NCI-H526 (cell line): ENCODE data around the gene M1AP.

Experiments used
- DNase-seq, 2 experiments: peaks; one replicate each; lab custom pipeline; 2025; lab: John Stamatoyannopoulos, UW

Gene M1AP

DNA sequence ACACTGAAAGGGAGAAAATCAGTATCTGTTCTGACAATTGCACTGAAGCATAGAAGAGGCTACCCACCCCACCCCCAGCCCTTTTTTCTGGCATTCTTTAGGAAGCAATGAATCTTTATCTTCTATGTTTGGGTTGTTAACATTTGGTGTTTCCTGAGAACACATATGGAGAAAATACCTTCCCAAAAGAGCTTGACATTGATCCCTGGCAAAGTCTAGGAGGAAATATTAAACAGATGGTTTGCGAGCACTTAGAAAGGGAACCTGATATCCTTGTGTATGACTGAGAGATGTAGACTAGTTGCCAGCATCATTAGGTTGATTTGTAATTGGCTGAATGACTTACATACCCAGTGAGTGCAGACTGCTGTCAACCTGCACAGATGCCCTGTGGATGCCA, 50.7 kb downstream of the M1AP start:
- no peak for DNase-seq

DNA sequence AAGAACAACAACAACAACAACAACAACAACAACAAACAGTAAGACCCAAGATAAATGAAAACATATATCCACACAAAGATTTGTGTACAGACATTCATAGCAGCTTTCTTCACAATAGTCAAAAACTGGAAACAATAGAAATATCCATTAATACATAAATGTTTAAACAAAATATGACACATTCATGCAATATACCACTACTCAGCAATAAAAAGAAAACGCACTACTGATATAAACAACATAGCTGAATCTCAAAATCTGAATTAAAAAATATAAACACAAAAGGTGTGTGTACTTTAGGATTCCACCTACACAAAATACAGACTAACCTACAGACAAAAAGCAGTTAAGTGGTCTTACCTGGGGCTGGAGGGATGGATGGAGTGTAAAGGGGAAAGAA, 51.5 kb downstream of the M1AP start:
- no peak for DNase-seq

DNA sequence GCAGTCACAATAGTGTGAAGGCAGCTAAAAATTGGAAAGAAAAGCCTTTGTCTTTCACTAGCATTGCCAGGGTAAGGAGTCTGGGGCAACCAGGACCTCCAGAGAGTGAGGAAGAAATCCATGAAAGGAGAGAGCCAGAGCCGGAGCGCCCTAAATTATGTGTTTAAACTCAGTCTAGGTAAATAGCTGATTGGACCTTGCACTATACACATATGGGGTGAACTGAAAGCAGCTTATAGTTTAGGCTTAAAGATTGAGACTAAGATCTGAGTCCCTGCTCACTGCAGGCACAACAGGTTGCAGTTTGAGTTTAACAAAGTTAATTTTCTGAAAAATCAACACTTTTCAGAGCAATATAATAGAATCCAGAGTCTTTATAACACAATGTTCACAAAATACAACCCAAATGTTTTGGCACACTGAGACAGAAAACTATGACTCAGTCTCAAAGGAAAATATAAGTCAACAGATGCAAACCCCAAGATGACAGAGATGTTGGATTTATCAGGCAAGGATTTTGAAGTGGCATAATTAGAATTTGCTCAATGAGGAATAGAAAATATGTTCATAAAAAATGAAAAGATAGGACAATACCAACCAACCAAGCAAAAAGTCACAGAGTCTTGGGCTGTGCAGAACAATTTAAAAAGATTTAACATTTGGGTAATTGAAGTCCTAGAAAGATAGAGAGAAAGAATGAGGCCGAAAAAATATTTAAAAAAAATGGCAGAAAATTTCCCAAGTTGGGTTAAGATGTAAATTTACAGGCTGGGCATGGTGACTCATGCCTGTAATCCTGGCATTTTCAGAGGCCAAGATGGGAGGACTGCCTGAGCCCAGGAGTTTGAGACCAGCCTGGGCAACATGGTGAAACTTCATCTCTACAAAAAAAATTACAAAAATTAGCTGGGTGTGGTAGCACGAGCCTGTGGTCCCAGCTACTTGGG, 54.0 kb downstream of the M1AP start:
- DNase-seq = no peak

DNA sequence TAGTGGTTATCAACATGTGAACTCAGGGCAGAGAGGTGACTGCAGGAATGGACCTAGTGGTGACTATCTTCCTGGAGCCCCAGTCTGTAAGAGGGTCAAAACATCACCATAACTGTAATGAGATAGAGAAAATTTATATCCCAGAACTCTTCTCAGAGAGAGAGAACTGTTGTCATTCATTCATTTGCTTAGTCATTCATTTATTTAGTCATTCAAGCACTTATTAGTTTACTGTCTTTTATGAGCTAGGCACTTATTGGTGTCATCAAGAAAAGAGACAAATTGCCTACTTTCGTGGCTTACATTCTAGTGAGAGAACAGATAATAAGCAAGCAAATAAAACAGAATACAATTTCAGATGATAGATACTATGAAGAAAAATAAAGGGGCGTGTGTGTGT, 59.5 kb downstream of the M1AP start:
- DNase-seq = no peak

DNA sequence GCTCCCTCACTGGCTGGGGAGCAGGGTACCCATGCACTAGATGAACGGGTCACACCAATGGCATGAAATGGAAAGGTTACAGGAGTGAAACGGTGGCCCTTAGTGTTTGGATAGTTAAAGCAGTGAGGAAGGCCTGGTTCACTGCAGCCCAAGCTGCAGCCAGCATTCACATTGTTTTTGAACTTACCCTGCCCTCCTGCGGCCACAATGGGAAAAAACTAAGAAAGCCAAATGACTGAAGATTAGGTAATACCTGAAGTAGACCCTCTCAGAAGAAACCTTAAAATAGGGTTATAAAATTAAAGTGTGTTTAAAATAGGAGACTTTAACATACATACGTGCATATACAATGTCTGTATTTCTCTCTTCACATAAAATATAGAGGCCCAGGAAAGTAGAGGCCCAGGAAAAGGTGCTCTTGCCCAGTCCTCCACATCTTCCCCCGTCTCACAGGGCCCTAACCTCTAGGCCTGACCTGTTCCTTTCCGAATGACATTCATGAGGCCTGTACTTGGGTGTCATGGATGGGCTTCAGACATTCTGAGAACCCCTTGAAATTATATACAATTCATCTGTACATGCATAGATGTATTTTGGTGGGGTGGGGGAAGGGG, 60.4 kb downstream of the M1AP start:
- DNase-seq = peak; percentile 27 to 82

DNA sequence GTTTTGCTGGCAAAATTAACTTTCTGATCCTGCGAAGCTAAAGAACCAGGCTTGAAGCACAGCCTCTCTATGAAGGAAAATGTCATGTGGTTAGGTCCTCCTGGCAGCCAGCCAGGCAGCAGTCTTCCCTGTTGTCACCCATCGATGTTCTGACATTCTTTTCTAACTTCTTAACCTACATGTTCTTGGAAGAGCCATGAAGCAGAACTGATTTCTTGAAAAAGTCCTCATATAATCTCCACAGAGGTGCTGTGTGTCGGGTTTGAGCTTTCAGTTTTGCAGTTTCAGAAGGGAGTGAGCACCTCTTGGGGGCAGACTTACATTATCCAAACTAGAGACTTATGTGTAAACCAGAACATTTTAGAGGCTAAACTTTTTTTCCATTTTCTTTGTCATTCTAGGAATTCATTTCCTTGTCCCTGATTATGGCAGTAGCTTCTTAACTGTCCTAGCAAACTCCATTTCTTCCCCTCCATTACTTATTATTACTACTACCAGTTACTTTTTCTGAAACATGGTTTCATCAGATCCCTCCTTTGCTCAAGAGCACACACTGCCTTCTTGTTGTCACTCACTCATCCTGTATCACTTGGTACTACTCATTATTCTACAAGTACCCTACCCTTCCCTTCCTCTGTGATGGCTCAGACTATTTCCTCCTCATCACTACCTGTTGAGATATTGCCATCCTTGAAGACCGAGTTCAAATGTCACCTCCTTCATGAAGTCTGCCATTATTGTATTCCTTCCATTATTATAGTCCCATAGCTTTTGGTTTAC, 62.5 kb downstream of the M1AP start:
- DNase-seq = no peak

DNA sequence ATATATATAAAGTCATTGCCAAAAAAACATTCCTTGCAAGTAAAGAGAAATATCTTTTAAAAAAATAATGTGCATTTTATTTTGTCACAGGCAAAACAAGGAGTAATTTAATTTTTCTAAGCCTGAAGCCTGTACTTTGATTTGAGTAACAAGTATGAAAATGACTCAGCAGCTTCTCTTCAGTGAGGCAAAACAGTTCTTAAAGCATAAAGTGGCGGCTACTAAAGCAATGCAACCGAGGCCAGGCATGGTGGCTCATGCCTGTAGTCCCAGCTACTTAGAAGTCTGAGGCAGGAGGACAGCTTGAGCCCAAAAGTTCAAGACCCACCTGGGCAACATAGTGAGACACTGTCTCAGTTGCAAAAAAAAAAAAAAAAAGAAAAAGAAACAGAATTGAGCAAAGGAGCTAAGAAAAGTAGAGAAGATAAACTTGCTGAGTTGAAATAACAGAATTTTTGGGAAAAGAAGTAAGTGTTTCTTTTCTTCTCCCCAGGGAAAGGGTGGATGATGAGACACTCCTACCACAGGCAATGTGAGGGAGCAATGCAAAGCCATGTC, 64.0 kb downstream of the M1AP start:
- no peak for DNase-seq

DNA sequence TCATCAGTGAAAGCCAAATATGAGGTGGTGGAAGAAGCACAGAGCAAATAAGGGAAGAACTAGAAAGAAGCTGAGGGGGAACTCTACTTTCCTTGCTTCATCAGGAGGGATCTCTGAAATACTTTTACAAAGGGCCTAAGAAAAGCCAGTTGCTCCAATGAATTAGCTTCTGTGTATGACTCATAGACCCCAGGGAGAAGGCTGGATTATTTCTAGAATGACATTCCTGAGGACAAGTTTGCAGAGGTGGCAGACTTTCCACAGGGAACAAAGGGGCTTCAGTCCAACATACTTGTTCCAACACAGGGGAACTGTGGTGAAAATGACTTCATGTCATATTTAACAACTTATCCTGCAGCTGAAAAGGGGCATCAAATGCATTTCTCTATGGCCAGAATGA, 64.6 kb downstream of the M1AP start:
- DNase-seq = no peak

DNA sequence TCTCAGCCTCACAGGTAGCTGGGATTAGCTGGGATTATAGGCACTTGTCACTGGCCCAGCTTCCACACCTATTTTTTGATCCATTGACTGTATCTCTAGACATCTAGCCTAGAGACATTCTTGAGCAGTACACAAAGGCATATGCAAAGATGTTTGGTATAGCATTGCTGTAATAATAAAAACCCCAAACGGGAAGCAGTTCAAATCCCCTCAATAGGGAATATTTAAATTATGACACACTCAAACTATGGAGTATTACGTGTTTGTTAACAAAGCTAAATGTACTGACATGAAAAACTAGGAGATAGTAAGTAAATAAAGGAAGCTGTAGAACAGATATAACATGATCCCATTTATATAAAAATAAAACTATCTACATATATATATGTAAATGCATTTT, 65.9 kb downstream of the M1AP start:
- no peak for DNase-seq

DNA sequence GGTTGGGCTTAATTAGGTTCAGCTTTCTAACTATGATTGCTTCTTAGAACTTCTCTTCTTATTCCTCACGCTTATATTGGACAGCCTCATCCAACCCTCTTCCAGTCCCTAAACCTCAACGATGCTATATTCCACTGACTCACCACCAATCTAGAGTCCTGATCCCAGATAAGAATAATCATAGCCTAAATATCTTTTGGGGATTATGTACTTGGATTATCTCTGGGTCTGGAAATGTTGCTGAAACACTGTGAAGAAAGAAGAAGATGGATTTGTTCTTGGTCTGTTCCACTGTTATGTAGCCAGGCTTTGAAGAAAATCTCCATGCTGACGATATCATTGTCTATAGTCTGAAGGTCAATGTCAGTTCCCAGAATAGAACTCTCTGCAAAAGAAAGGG, 66.7 kb downstream of the M1AP start:
- DNase-seq = no peak

DNA sequence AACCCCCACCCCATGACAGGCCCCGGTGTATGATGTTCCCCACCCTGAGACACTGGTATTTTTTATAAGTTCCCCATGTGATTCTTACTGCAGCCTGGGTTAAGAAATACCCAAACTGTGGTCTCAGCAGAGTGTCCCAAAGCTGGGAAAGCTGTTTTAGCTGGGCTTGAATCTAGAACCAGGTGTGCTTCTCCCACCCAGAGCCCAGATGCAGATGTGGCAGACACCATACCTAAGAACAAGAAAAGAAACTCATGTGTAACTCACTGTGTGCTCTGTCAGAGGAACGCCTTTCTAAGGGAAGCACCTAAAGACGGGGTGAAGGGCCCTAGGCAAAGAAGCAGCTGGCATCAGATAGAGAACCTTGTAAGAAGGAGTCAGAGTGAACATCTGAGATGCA, 69.7 kb downstream of the M1AP start:
- DNase-seq = no peak

DNA sequence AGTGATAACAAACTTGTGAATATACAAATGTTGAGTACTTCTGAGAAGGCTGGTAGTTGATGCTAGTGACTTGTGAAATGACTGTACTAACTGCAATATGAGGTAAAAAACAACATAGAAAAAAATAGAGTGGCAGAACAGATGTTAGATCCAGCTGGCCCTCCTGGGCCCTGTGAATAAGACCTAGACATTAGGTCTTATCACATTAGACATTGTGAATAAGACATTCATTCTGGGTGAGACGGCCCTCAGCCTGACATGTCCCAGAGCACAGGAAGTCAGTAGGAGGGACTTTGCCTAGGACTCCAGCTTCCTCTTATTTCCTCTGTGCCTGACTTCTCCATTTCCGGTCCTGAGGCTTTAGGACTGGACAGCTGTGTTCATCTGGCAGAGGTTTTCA, 70.7 kb downstream of the M1AP start:
- no peak for DNase-seq

DNA sequence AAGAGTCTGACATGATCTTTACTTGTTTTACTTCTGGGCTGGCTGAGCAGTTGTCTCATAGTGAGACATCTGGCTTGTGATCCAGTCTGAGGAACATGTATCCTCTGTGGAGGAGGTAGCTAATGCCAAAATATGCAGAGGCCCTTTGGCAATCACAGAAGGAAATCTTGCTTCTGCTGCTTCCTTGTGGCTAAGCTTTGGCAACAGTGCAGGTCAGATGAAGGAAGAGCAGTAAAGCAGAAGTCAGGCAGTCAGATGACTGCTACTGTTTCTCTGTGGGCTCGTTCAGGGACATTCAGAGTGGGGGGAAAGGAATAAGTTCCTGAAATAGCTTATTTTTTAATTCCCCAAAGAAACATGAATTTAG, 71.3 kb downstream of the M1AP start:
- DNase-seq = no peak

DNA sequence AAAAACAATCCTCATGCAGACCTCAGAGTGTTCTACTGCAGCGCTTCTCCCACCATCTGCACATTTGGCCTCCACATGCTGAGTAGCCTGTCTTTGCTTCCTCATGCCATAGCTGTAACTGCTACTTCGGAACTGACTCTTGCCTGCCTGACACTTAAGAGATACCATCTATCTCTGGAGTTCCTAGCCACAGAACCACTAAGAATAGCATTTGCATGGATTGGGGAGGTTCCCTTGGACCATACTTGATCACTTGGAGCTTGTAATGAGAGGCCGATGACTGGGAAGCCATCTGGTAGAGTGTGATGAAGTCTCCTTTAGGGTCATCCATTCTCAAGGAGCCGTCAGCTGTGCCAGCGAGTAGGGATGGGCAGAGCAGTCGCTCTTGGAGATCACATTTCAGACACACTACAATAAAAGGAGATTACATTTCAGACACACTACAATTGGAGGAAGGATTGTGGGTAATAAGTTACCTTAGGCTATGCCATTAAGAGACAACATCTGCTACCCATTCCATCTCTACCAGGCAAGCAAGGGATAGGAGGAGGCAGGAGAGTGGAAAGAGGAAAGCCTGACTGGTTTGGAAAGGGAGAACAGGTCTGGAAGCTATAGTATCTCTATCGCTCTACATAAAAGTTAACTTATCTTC, 71.8 kb downstream of the M1AP start:
- no peak for DNase-seq

DNA sequence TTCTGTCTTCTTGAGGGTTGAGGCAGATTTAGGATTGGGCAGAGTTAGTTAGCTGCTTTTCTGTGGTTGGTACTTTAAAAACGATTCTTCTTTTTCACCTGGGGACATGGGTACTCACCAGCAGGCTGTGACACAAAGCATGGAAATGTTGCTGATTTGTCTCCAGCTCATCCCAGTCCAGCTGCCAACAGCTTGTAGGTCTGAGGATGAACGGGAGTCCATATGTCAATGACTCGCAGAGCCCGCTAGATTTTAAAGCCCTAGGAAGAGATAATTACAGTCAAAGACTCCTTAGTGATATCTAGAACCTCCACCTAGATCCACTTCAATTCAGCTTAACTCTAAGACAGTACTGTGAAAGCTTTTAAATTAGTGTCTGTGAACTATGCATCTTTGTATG, 72.8 kb downstream of the M1AP start:
- no peak for DNase-seq

DNA sequence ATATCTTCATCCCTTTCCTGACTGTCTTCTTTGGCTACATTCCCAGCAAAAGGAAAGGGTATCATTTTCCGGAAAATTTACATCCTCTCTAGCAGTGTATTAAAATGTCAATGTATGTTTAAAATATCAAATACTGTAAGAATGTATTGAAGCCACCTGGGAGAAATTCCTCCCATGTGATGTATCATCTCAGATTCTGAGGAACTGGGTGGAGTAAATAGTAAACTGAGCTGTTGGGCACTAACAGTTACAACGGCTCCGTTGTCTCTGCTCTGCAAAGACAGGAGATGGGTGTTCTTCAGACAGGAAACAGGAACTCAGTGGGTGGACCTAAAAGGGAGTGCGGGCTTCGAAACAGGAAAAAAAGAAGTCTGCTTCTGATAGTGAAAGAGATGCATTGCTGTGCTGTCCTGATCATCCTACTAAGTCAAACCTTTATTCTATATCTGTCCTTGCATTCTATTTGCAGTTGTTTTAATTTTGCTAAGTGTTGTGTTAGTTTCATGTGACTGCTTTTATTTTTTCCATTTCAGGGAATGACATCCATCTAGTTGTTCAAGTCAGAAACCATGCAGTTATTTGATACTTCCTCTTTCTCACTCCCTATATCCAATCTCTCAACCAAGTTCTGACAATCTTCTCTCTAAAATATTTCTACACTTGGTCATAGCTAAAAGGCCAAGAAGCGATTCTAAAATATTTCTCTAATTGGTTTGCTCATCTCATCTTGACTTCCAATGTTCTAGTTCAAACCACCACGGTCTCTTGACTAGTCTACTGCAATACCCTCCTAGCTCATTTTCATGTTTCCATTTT, 74.2 kb downstream of the M1AP start:
- no peak for DNase-seq

DNA sequence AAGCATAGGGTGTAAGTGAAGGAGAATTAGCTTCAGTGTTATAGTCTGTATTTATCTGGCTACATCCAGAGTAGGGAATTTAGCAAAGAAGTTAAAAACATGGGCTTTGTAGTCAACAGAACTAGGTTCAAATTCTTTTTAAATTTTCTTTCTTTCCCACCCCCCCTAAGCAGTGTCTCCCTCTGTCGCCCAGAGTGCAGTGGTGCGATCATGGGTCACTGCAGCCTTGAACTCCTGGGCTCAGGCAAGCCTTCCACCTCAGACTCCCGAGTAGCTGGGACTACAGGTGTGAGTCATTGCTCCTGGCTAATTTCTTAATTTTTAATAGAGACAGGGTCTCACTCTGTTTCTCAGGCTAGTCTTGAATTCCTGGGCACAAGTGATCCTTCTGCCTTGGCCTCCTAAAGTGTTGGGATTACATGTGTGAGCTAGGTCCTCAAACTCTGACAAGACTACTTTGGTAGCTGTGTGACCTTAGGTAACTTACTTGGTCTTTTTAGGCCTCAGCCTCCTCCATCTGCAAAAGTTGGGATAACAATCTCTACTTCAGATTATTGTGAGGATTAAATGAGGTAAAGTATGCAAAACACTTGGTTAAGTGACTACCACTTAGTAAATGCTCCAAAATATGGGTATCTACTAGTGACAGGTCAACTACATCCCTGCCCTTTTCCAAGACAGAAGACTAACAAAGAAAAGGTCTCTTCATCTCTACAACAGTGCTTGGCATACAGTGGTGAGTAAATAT, 75.8 kb downstream of the M1AP start:
- no peak for DNase-seq

DNA sequence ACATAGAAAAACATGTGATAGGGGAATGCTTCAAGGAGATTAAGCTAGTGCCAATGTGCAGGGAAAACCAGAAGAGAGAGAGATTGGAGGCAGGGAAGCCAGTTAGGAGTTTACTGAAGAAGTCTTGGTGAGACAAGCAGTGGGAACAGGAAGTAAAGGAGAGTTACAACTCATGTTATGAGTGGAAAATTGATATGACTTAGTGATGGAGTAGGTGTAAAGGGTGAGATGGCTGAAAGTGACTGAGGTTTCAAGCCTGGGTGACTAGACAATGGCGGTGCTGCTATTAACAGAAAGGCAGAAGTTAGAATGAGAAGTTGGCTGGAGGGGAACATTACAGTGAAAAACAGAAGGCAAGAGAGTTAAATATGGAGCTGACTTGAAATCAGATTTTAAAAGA, 77.1 kb downstream of the M1AP start:
- DNase-seq = no peak

DNA sequence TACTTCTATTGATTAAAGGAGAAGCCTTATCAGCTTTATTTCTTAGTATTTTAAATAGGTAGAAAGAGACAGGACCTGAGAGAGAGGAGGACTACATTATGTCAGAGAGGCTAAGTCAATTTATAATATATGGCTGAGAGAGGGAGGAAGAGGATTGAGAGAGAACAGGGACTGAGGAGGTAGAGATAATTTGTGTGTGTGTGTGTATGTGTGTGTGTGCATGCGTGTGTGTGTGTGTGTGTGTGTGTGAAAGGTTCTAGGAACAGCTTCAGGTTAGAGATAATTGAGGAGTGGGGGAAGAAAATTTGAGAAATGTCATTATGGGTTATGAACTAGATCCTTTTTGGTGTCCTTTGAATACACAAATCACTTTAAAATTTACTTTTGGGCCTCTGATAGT, 78.4 kb downstream of the M1AP start:
- DNase-seq = no peak

DNA sequence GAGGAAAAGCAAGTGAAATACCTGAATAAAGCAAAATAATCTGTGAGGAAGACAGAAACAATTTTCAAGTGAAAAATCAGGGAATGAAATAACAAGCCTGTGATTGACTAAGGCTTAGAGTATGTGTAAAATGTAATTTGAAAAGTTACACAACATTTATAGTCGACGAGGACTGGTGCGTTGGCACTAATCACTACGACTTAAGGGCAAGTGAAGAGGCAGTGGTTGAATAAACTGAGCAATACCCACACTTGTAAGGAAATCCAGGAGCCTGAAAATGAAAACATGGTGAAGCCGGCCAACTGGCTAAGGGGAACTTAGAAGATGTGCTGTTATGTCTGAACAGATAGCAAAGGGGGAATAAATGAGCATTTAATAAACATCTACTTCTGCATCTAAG, 80.2 kb downstream of the M1AP start:
- DNase-seq = no peak

DNA sequence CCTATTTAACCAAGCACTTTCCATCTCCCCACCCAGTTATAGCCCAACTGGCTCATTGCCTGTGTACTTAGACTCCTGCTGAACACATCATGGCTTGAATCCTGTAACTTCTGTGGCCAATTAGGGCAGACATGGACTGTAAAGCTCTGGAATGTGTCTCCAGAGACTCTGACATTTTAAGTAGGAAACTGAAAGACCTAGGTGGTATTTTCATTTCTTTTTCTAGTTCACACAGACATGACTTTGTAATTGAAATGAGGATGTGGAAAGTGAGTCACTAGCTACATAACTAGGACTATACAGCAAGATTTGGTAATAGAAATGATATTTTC, 81.4 kb downstream of the M1AP start:
- DNase-seq = no peak
